NB4 (cell line): ENCODE results near the gene METTL27.

ENCODE experiments used
- CTCF ChIP-seq: IDR thresholded peaks from one replicate; pipeline ENCODE4 v1.5.1; 2012; ENCODE audit warnings: low read depth, low read length
- MAX ChIP-seq: IDR thresholded peaks from 2 replicates; pipeline ENCODE4 v1.6.1; 2011; ENCODE audit warnings: low read depth, low read length
- MYC ChIP-seq: IDR thresholded peaks from 2 replicates; pipeline ENCODE4 v1.6.1; 2011; ENCODE audit warnings: low read depth, low read length
- POLR2A ChIP-seq: IDR thresholded peaks from 2 replicates; pipeline ENCODE4 v1.6.1; 2011; ENCODE audit warnings: mild to moderate bottlenecking; ENCODE audit not compliant: insufficient read length; ENCODE audit errors: extremely low read depth

- no peak for TF ChIP-seq CTCF
- no peak for TF ChIP-seq MAX
- TF ChIP-seq POLR2A = no peak
- TF ChIP-seq MYC = no peak
These were observed 16.5 kb upstream of the METTL27 start for GRCh38 chr7:73858807-73859206.
